Activated CD8-positive, alpha-beta memory T cell treated with anti-CD3 and anti-CD28 coated beads, Interleukin-2, amount 50 U/mL, for 24 hours (primary cell): Measurements from ENCODE around the gene CAB39.

Source experiments
- DNase-seq: peaks from one replicate; pipeline ENCODE4 v3.0.0-alpha.2; 2020; ENCODE audit errors: extremely low read depth

CAB39 gene

DNA sequence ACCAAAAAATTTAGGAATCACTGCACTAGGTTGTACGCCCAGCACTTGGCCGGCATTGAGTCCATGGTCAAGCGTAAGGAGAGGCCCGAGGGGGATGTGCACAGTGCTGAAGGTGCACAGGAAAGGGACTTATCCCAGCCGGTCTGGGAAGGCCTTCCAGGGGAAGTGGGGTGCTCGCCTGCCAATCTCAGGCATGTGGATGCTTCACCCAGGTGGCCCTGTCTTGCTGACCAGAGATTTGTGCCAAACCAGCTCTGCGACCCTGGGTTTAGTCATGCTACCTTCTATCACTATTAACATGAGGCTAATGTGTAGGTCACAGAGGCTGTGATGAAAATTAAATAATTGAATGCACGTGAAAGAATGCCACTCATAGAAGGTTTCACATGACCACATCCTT, 150.4 kb downstream of the CAB39 start:
- no peak for DNase-seq

DNA sequence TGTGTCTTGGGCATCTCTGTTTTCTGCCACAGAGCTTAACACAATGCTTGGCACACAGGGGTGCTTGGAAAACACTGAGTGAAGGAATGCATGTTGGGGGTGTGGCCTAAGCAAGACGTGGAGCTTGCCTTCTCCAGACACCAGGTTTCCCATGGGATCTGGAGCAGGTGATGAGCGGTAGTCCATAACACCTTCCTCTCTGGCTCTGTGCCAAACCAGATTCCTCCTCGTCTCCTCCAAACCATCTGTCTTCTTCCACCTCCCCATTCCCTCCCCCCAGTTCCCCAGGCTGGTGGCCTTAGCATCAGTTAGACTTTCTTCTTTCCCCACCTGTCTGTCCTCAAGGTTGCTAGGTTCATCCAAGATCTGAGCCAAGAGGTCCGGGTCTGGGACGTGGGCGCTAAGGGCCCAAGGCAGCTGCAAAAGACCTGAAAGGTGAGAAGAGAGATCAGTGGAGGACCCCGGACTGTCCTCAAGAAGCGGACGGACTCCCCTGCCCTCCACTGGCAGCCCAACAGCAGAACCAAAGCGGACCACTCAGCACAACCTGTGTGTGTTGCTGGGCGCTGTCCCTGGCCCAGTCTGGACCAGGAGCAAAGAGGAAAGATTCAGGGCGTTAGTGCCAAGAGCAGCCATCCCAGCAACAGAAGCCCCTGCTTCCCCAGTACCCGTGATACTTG, 150.9 kb downstream of the CAB39 start:
- DNase-seq = no peak

DNA sequence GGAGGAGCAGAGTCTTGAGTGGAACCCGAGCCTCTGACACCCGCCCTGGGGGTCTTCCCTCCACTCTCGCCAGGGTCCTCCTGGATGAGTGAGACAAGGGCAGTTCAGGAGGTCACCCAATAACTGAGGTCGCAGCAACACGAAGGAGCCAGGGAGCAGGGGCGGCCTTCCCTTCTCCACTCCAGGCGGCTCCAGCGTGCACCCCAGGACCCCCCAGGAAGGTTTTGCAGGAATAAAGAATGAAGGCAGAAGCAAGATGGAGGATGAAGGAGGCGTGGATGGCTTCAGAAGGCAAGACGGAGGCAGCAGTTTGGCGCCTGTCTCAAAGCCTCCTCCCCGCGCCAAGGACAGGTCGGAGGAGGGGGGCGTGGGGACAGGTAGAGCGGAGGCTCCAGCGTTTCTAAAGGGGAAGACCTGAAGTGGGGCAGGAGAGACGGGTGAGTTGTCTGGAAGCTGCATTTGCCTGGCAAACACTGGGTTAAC, 151.5 kb downstream of the CAB39 start:
- DNase-seq = no peak

DNA sequence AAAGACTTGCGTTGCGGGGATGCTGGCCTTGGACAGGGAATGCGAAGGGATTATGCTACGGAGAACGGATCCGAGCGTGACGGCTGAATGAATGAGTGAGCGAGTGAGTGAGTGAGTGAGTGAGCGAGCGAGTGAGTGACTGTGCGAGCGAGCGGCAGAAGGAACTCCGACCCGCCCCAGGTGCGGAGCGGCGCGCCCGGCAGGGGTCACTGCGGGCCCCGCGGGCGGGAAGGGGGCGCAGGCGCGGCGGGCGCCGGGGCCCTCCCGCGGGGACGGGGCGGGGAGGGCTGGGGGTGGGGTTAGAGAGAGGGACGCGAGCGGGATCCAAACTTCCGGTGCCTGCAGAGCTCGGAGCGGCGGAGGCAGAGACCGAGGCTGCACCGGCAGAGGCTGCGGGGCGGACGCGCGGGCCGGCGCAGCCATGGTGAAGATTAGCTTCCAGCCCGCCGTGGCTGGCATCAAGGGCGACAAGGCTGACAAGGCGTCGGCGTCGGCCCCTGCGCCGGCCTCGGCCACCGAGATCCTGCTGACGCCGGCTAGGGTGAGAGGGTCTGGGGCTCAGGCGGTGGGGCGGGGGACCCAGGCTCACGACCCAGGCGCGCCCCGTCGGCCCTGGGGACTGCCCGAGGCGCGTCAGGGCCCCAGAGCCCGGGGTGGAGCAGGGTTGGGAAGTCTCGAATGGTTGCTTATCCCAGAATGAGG, 152.1 kb downstream of the CAB39 start, which contains the start of gene ITM2C:
Gene ITM2C, plus strand, starts transcription at position 338 of the 702 bp plus-strand sequence. Its CDS starts 84 bp downstream, at position 422.
- DNase-seq = peak; percentile 47

DNA sequence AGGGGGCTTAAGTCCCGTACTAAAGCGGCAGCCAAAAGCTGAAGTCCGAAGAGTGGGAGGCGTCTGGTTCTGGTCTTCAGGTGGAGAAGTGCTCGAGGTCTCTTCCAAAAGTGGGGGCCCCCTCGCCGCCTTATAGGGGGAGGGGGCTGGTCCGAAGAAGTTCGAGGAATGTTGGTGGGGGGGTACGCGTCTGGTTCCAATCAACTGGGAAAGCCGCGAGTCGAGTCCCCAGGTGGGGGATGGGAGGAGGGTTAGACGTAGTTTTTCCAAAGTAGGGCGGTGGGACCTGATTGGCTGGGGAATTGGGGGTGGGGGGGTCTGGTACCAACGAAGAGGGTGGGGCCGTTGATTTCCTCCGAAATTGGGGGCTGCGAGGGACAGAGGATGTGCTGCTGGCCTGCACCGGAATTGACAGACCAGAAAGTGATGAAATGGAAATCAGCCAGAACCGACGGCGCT, 152.7 kb downstream of the CAB39 start:
- no peak for DNase-seq

DNA sequence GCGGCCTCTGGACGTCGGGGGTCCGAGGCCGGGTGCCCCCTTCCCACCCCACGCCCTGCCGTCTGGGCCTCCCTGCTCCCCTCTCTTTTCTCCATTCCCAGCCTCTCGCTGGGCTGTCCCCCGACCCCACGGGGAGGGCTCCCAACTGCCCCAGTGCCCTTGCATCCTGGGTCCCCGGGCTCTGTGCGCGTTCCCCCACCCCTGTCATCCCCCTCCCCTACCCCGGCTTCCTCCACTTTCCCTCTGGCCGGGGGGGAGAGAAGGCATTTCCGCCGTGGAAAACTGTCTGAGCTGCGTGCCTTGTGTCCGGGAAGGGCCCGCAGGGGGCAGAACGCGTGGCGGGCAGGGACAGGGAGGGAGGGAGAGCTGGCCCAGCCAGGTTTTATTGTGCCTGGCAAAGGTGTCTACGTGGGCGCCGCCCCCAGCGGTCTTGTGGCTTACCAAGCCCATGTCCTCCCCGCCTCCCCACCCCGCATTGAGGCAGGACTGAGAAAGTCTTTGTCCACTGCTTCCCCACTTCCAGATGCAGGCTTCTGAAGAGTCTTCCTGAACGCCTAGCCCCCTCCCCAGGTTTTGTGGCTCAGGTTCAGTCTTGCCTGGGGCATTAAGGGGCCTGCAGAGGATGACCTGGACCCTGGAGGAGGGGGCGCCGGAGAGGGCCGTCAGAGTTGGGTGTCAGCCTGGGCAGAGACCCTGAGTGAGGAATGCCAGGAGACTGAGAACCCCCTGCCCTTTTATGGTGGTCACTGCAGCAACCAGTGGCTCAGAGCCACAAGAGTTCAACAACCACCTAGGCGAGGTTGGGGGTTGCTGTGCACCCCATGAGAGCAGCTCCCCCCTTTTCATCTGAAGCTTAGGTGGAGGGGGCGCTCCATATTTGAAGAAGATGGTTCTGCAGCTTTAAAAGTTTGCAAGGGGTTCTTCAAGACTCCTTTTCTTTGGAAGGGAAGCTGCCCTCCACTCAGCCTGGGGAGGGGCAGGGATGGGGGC, 153.4 kb downstream of the CAB39 start:
- DNase-seq = no peak

DNA sequence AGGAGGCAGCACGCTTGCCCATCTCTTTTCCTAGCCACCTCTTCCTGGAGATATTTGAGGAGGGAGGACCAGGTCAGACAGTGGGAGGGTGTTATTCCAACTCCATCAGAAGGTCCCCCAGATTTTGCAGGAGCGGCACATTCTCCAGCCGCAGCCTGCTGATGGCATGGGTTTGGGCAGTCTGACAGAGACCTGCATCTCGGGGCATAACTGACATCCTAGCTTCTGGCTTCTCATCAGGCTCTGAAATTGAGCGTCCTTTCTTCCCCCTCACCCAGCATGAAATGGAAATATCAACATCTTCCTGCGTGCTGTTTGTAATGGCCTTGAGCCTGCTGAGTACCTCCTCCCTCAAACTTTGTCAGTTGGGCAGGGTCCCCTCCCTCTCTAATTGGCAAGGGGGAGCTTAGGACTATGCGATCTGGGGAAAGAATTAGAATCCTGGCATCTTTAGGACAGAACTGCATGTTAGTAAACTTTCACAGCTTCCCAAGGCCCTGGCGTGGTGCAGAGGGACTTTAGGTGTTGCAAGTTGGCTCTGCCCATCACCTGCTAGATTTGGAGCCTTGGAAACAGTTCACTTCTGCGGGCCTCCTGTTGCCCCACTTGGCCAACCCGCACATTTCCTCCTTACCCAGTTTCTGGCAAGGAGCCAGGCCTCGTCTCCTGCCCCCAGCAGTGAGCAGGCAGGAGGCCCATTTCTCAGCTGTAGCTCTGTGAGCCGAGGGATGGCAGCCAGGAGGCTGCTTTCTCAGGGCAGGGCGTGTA, 154.3 kb downstream of the CAB39 start:
- no peak for DNase-seq

DNA sequence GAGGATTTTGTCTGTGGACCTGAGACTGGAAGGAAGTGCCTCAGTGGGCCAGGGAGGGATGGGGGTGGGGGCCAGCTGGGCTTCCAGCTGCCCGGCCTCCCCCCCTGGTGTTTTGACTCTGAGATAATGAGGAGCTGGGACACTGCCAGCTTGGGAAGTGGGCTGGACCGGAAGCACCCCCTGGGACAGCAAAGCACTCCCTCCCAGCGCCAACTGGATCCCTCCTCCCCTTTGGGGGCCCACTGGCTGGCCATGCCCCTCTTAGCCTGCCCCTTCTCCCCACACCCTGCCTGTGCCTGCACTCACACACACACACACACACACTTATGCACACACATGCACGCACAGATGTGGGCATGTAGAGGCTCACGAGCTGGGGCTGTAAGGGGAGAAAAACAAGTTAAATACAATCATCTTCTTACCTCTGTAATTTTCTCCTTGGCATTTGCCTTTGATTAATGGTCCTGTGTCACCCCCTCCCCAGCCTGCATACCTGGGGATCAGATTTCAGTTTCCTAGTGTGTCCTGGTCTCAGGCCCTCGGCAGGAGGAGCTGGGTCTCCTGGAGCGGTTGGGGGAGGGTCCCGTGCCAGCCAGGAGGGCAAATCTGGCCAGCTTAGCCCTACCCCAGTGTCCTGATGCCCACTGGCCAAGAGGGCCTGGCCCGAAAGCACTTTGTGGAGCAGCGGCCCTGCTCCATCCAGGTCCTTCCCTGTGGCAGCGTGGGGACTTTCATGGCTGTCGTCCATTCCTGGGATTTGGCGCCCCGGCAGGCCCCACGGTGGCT, 155.7 kb downstream of the CAB39 start:
- no peak for DNase-seq

DNA sequence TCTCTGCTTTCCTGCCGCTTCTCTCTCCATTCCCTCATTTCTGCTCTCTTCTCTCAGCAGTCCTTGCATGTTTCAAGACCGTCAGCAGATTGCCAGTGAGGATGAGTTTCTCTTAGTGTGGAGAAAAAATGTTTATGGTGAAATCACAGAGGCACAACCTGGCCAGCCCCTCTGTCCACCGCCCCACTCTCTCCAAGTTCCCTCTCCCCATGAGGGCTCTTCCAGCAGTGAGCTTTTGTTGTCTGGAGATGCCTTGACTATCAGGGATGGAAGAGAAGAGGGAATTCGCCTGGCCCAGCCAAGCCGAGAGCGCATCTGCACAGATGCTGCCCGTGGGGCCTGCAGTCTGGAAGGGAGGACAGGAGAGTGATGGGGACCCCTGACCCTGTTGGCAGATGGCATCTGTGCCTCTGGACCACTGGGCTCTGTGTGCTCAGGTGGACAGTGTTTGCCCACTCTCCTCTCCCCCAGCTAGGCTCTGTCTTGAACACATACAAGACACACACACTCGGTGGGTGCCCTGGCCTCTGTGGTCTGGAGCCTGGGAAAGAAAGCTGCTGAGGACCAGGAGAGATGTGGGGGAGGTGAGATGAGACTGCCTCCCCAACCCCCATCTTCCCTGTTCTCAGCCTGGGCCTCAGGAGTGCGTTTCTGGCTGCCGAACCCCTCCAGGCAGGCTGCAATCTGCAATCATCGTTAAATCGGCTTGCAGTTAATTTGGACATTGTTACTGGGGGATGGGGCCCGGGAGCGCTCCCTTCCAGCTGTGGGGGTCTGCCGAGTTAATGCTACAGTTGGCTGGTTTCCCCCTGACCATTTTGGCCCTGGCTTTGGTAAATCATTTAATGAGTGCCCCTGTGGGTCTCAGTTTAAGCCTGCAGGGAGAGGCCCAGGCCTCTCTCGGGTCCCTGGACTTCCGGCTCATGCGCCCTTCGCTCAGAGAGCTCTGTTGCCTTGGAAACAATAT, 156.6 kb downstream of the CAB39 start:
- no peak for DNase-seq

DNA sequence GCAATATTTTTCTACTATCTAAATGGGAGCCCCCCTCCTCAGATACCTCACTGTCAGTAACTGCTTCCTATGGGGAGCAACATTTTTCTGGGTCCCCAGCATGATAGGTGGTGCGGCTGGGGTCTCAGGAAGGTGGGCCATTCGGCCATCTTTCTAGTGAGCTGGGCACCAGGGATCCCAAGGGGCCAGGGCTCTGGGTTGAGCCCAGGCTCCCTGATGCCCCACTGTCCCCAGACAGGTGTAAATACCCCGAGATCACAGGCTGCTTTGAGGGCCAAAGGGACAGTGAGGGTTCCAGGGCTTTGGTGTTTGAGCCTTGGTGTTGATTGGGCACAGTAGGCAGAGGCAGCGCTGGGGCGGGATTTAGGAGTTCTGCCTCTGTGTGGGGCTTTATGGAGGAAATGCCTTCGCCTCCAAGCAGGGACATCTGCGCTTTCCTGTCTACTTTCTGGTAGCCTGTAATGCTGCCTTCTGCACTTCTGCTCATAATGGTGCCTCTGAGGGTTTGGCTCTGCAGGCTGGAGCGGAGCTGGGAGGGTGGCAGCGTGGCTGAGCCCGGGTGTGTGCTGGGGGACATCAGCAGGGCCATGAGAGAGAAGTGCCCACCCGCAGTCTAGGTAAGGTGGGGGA, 157.4 kb downstream of the CAB39 start:
- no peak for DNase-seq
